ENCODE measurements around the gene PIAS1.

GRCh38 chr15:68019814-68020525 is 34.1 kb upstream of the PIAS1 start:
- TF ChIP-seq CTCF (conservative IDR thresholded peaks at IDR 0.05 in 1 of 2, IDR thresholded peaks at IDR 0.05 in 1 of 2; ENCODE audit: extremely low read depth in 1 of 2, insufficient read depth in 1 of 2, low read depth in 1 of 2, low read length in 2 of 2) (no peak), EZH2 (IDR thresholded peaks at IDR 0.05; ENCODE audit: borderline replicate concordance, low read length) (no peak)
